Measurements from ENCODE around the gene C10orf120.

Gene C10orf120

GRCh38 chr10:122721111-122721510, 21.5 kb upstream of the C10orf120 start:
- TF ChIP-seq POLR2AphosphoS5 (IDR thresholded peaks at IDR 0.05; ENCODE audit: low read depth) (no peak), CTCF (IDR thresholded peaks at IDR 0.05; ENCODE audit: insufficient read depth, low read length) (no peak), SPI1 (IDR thresholded peaks at IDR 0.05; ENCODE audit: borderline replicate concordance, low read depth) (no peak), GABPA (IDR thresholded peaks at IDR 0.05; ENCODE audit: low read depth) (no peak)
- TF ChIP-seq, protein P1, sequence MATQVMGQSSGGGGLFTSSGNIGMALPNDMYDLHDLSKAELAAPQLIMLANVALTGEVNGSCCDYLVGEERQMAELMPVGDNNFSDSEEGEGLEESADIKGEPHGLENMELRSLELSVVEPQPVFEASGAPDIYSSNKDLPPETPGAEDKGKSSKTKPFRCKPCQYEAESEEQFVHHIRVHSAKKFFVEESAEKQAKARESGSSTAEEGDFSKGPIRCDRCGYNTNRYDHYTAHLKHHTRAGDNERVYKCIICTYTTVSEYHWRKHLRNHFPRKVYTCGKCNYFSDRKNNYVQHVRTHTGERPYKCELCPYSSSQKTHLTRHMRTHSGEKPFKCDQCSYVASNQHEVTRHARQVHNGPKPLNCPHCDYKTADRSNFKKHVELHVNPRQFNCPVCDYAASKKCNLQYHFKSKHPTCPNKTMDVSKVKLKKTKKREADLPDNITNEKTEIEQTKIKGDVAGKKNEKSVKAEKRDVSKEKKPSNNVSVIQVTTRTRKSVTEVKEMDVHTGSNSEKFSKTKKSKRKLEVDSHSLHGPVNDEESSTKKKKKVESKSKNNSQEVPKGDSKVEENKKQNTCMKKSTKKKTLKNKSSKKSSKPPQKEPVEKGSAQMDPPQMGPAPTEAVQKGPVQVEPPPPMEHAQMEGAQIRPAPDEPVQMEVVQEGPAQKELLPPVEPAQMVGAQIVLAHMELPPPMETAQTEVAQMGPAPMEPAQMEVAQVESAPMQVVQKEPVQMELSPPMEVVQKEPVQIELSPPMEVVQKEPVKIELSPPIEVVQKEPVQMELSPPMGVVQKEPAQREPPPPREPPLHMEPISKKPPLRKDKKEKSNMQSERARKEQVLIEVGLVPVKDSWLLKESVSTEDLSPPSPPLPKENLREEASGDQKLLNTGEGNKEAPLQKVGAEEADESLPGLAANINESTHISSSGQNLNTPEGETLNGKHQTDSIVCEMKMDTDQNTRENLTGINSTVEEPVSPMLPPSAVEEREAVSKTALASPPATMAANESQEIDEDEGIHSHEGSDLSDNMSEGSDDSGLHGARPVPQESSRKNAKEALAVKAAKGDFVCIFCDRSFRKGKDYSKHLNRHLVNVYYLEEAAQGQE (IDR thresholded peaks at IDR 0.05; ENCODE audit: insufficient replicate concordance, low read depth), result no peak
- Histone ChIP-seq H3K27me3 (ENCODE audit: insufficient read depth, poor library complexity, severe bottlenecking) (no peaks in the 10 kb centered on the region), H3K4me3 (replicated peaks; ENCODE audit: insufficient read depth, low read length) (no peak overlapping the region), H3K27ac (replicated peaks) (no peak overlapping the region)
- DNase-seq (ENCODE audit: low read depth in 1 of 2, low spot score in 1 of 2), result no peak

GRCh38 chr10:122716025-122716424, 16.4 kb upstream of the C10orf120 start:
- no peak overlapping the region for H3K27ac ChIP-seq (replicated peaks)
- TF ChIP-seq SPI1 (IDR thresholded peaks at IDR 0.05; ENCODE audit: borderline replicate concordance, low read depth), result no peak
- TF ChIP-seq GABPA (IDR thresholded peaks at IDR 0.05; ENCODE audit: low read depth), result no peak
- TF ChIP-seq POLR2AphosphoS5 (IDR thresholded peaks at IDR 0.05; ENCODE audit: low read depth), result no peak
- TF ChIP-seq, protein P1 (IDR thresholded peaks at IDR 0.05; ENCODE audit: insufficient replicate concordance, low read depth), result no peak
- no peak for TF ChIP-seq CTCF (IDR thresholded peaks at IDR 0.05; ENCODE audit: insufficient read depth, low read length)
- peaks cover 3% of the 10 kb centered on the region for H3K27me3 ChIP-seq (ENCODE audit: insufficient read depth, poor library complexity, severe bottlenecking)
- H3K4me3 ChIP-seq (replicated peaks; ENCODE audit: insufficient read depth, low read length), result no peak overlapping the region
- no peak for DNase-seq (ENCODE audit: low read depth in 1 of 2, low spot score in 1 of 2)

DNA sequence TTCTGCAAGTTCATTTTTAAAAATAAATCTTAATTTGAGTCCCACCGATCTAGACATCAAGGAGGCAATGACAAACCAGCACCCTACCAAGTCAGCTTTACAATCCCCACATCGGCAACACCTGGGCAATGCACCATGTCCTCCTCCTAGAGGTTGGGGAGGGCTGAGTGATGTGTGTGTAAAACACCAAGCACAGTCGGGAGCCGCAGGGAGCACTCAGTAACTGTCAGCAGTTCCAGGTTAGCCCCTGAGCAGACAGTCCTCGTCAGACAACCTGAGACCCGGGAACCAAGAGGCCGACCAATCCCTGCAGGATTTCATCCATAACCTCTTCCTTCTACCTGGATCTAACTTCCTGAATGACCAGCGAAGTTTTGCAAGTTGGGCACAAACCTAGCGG, 15.9 kb upstream of the C10orf120 start:
- peaks cover 4% of the 10 kb centered on the region for H3K27me3 ChIP-seq (ENCODE audit: insufficient read depth, poor library complexity, severe bottlenecking)
- TF ChIP-seq GABPA (IDR thresholded peaks at IDR 0.05; ENCODE audit: low read depth) (no peak), CTCF (IDR thresholded peaks at IDR 0.05; ENCODE audit: insufficient read depth, low read length) (no peak), POLR2AphosphoS5 (IDR thresholded peaks at IDR 0.05; ENCODE audit: low read depth) (no peak), SPI1 (IDR thresholded peaks at IDR 0.05; ENCODE audit: borderline replicate concordance, low read depth) (no peak)
- TF ChIP-seq, protein P1 (IDR thresholded peaks at IDR 0.05; ENCODE audit: insufficient replicate concordance, low read depth), result no peak
- H3K27ac ChIP-seq (replicated peaks), result no peak overlapping the region
- H3K4me3 ChIP-seq (replicated peaks; ENCODE audit: insufficient read depth, low read length), result no peak overlapping the region
- no peak for DNase-seq (ENCODE audit: low read depth in 1 of 2, low spot score in 1 of 2)
